Karpas-422 (cell line): ENCODE measurements around the gene ZNF644. TPM values are rescaled to one million over a fixed set of nuclear protein-coding genes. Genes with fewer than 3 reads are reported as not detected.

Experiments
- DNase-seq: peaks from one replicate; pipeline ENCODE4 v3.0.0-alpha.2; 2015
- H2AFZ ChIP-seq: fragments of 200-600 bp; sonication (generic); 2 replicates; pipeline ENCODE4 v1.6.1; 2014; ENCODE audit warnings: antibody characterized with exemption, low read length, mixed read lengths
- H3K27ac ChIP-seq: fragments of 200-600 bp; sonication (generic); 2 replicates; pipeline ENCODE4 v1.5.1; 2014; ENCODE audit warnings: mild to moderate bottlenecking, low read length, moderate library complexity
- H3K27me3 ChIP-seq: fragments of 200-600 bp; sonication (generic); 2 replicates; pipeline ENCODE4 v1.6.1; 2014; ENCODE audit warnings: low read length, mixed read lengths
- H3K36me3 ChIP-seq: fragments of 200-600 bp; sonication (generic); 2 replicates; pipeline ENCODE4 v1.6.1; 2014; ENCODE audit warnings: low read length, mixed read lengths; ENCODE audit not compliant: insufficient read depth
- H3K4me1 ChIP-seq: fragments of 200-600 bp; sonication (generic); 2 replicates; pipeline ENCODE4 v1.6.1; 2014; ENCODE audit warnings: mild to moderate bottlenecking, low read length, mixed read lengths
- H3K4me2 ChIP-seq: fragments of 200-600 bp; sonication (generic); 2 replicates; pipeline ENCODE4 v1.6.1; 2014; ENCODE audit warnings: low read length, low read depth, mild to moderate bottlenecking; ENCODE audit not compliant: poor library complexity, severe bottlenecking
- H3K4me3 ChIP-seq: fragments of 200-600 bp; sonication (generic); 2 replicates; pipeline ENCODE4 v1.5.1; 2014; ENCODE audit warnings: mild to moderate bottlenecking, antibody characterized with exemption, low read length, mixed read lengths
- H3K79me2 ChIP-seq: fragments of 200-600 bp; sonication (generic); 2 replicates; pipeline ENCODE4 v1.6.1; 2014; ENCODE audit warnings: mild to moderate bottlenecking, low read length, mixed read lengths
- H3K9ac ChIP-seq: fragments of 200-600 bp; sonication (generic); 2 replicates; pipeline ENCODE4 v1.6.0; 2014; ENCODE audit warnings: low read length
- H3K9me2 ChIP-seq: fragments of 200-600 bp; sonication (generic), shearing (Covaris generic); replicated peaks from 2 replicates; pipeline ENCODE4 v1.6.0; 2014; ENCODE audit warnings: mild to moderate bottlenecking, low read length, moderate library complexity; ENCODE audit not compliant: insufficient read depth
- H3K9me3 ChIP-seq: fragments of 300-700, 200-600 bp; sonication (generic); 2 replicates; pipeline ENCODE4 v1.6.1; 2014; ENCODE audit warnings: low read length, mixed read lengths
- H4K20me1 ChIP-seq: fragments of 200-600 bp; sonication (generic); 2 replicates; pipeline ENCODE4 v1.6.1; 2014; ENCODE audit warnings: mild to moderate bottlenecking, antibody characterized with exemption, low read length, low read depth; ENCODE audit not compliant: insufficient read depth
- total RNA-seq: library from RNA; depleted of rRNA; stranded (reverse); fragments of >200 nt; shearing (Covaris generic); gene quantifications from 2 replicates; pipeline ENCODE4 v1.2.3, GENCODE V29; 2014; ENCODE audit warnings: low replicate concordance

Gene ZNF644
- total RNA-seq, 1 experiment from 2014 or later = 93.5 TPM

DNA sequence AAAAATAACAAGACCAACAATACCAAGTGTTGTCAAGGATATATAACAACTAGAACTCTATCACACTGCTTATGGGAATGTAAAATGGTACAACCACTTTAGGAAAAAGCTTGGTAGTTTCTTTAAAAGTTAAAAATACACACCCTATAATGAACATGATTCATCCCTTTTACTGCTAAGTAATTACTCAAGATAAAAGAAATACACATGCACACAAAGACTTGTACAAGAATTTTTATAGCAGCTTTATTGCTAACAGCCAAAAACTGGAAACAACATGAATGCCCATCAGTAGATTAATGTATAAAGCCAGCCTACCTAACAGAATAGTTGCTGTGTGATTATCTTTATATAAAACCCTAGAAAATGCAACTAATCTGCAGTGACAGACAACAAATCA is 10.5 kb upstream of the ZNF644 start:
- no peak for DNase-seq
- Histone ChIP-seq H3K4me3 (no peak overlapping the region), H4K20me1 (no peaks in the 10 kb centered on the region), H3K9me3 (no peaks in the 10 kb centered on the region), H3K9me2 (no peaks in the 10 kb centered on the region), H3K27me3 (no peaks in the 10 kb centered on the region), H3K9ac (no peak overlapping the region), H3K36me3 (no peaks in the 10 kb centered on the region), H3K79me2 (no peaks in the 10 kb centered on the region), H3K4me2 (no peak overlapping the region), H3K27ac (no peak overlapping the region), H2AFZ (no peak overlapping the region), H3K4me1 (no peaks in the 10 kb centered on the region)

DNA sequence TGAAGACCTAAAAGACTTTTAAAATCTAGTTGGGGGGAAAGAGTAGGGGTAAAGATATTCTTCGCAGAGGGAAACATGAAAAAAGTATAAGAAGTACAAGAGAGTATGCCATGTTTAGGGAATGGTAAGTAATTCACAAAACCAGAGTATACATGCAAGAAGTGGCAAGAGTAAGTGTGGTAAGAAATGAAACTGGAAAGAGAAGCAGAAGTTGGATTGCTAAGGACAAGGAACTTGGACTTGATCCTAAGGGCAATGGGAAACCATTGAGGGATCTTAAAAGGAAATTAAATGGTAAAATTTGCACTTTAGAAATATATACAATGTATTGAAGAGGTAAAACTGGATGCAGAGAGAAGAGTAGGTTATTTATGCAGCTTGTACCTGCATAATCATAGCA is 9.2 kb upstream of the ZNF644 start:
- Histone ChIP-seq H3K27ac (no peak overlapping the region), H3K36me3 (no peaks in the 10 kb centered on the region), H3K27me3 (no peaks in the 10 kb centered on the region), H3K9me3 (no peaks in the 10 kb centered on the region), H2AFZ (no peak overlapping the region), H4K20me1 (no peaks in the 10 kb centered on the region), H3K4me2 (no peak overlapping the region), H3K9me2 (no peaks in the 10 kb centered on the region), H3K4me3 (no peak overlapping the region), H3K79me2 (no peaks in the 10 kb centered on the region), H3K9ac (no peak overlapping the region), H3K4me1 (no peaks in the 10 kb centered on the region)
- no peak for DNase-seq

DNA sequence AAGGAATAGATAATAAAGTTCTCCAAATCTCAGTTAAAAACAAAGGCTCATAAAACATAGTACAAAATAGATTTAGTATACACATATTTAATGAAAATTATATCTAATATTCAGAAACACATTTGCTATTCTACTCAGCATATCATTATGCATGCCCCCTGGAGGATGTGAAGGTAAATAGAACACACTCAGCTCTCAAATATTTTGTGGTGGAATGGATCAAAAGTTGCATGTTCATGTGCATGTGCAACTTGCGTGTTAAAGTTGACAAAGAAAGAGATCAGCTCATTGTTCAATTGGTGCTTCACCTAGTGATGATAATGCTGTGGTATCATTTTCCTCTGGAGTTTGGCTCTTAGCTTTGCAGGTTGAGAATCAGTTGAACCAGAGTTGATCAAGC is 4.9 kb upstream of the ZNF644 start:
- DNase-seq = no peak
- no peak overlapping the region for H3K27ac ChIP-seq
- H3K79me2 ChIP-seq = peaks cover 6% of the 10 kb centered on the region
- no peaks in the 10 kb centered on the region for H3K9me3 ChIP-seq
- H3K4me1 ChIP-seq = peaks cover 19% of the 10 kb centered on the region
- H3K27me3 ChIP-seq = no peaks in the 10 kb centered on the region
- no peak overlapping the region for H3K4me3 ChIP-seq
- H3K36me3 ChIP-seq = no peaks in the 10 kb centered on the region
- H2AFZ ChIP-seq = no peak overlapping the region
- H4K20me1 ChIP-seq = no peaks in the 10 kb centered on the region
- H3K9ac ChIP-seq = no peak overlapping the region
- H3K9me2 ChIP-seq = no peaks in the 10 kb centered on the region
- no peak overlapping the region for H3K4me2 ChIP-seq

DNA sequence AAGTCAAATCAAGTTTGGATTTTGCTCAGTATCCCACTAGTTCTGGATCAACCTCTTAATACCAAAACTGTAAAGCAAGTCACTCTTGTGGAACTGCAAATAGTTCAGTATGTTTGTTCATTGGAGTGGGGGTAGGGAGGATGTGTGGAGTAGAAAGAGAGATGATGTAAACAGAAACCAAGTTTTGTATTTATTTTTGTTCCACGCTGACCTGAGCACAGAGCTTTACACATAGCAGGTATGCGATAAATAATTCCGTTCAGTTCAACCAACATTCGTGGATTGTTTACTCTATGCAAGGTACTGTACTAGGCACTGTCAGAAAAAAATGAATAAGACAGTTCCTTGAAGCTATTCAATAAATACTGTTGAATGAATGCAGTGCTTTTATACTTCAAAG is 4.5 kb upstream of the ZNF644 start:
- no peak for DNase-seq
- Histone ChIP-seq H3K4me1 (peaks cover 19% of the 10 kb centered on the region), H3K9ac (no peak overlapping the region), H3K4me2 (no peak overlapping the region), H3K4me3 (no peak overlapping the region), H3K9me2 (no peaks in the 10 kb centered on the region), H3K36me3 (no peaks in the 10 kb centered on the region), H3K9me3 (no peaks in the 10 kb centered on the region), H2AFZ (no peak overlapping the region), H4K20me1 (no peaks in the 10 kb centered on the region), H3K27ac (no peak overlapping the region), H3K79me2 (peaks cover 8% of the 10 kb centered on the region), H3K27me3 (no peaks in the 10 kb centered on the region)

DNA sequence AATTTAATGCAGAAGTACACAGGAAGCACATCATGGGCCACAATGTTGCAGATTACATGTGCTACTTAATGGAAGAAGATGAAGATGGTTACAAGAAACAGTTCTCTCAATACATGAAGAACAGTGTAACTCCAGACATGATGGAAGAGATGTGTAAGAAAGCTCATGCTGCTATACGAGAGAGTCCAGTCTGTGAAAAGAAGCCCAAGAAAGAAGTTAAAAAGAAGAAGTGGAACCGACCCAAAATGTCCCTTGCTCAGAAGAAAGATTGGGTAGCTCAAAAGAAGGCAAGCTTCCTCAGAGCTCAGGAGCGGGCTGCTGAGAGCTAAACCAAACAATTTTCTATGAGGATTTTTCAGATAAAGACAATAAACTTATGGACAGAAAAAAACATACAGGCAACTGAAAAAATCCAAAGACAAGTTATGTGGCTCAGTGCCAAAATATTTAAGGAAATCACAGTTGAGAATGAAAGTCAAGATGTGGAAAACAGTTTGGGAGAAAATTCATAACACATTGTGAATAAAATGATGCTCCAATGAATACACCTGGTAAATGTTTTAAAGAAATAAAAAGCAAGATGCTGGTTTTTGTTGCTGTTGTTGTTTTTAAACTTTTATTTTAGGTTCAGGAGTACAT is 2.8 kb upstream of the ZNF644 start:
- H3K4me3 ChIP-seq = no peak overlapping the region
- no peaks in the 10 kb centered on the region for H3K9me2 ChIP-seq
- no peaks in the 10 kb centered on the region for H3K9me3 ChIP-seq
- no peak overlapping the region for H3K4me2 ChIP-seq
- peaks cover 7% of the 10 kb centered on the region; the same call in 1 of the 2 replicates for H4K20me1 ChIP-seq
- peaks cover 10% of the 10 kb centered on the region; the same call in 1 of the 2 replicates for H3K36me3 ChIP-seq
- H3K4me1 ChIP-seq = peaks cover 30% of the 10 kb centered on the region
- peak overlapping the region; percentile 26; the same call in 1 of the 2 replicates for H2AFZ ChIP-seq
- DNase-seq = peak; percentile 53
- H3K27ac ChIP-seq = no peak overlapping the region
- no peak overlapping the region for H3K9ac ChIP-seq
- H3K79me2 ChIP-seq = peaks cover 25% of the 10 kb centered on the region
- H3K27me3 ChIP-seq = no peaks in the 10 kb centered on the region

DNA sequence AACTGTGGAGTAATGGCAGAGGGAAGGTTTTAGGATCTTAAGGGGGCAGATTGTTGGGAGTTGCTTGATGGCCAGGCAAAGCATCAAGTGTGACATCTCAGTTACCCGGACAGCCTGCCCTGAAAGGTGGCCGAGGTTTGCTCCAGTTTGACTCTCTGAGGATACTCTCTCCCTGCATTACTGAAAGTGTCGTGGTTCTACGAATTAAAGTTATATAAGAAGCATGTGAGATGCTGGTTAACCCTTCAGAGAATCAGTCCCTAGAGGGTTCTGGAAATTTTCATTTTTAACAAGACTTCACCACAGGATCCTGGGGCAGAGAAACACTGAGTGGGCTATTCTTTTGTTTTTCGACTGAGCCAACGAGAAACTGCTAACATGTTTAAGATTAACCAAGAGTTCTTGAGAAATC is 689 bp upstream of the ZNF644 start:
- Histone ChIP-seq H3K79me2 (peaks cover 46% of the 10 kb centered on the region), H2AFZ (peak overlapping the region; percentile 90)

DNA sequence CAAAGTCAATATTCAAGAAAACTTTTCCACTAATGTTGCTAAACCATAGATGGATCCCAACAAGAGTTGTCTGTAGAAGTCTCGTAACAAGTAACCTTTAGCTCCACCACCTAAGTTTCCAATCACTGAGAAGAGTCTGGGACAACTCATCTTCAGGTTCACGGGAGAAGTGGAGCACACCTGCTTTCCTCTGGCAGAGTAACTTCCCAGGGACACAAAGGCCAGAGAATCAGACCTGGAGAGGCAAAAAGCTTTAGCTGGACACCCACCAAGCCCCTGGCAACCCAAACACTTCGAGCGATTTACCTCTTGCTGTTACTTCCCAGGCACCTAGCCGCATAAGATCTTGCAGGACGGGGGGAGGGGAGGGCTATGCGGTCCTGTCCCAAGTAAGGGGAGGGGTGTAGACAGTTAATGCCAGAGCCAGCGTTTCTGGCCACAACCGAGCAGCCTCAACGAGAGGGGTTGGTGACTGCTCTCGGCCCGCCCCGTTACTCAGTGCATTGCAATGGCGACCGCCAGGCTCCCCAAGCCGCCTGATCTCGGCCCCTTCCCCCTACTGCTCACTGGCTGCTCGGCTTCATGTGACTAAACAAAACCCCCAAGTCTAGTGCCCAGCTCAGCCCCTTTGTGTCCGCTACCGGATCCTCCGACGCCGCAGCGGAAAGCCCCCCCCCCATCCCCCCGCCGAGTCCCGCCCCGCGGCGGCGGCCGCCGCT is 709 bp downstream of the ZNF644 start:
- peak overlapping the region; percentile 92 for H3K27ac ChIP-seq
- peak overlapping the region; percentile 78 for H3K4me2 ChIP-seq
- peak overlapping the region; percentile 87 for H3K4me3 ChIP-seq
- no peak overlapping the region for H2AFZ ChIP-seq
- H3K9me2 ChIP-seq = no peaks in the 10 kb centered on the region
- peaks cover 7% of the 10 kb centered on the region; the same call in 1 of the 2 replicates for H4K20me1 ChIP-seq
- H3K9ac ChIP-seq = peak overlapping the region; percentile 97
- no peaks in the 10 kb centered on the region for H3K27me3 ChIP-seq
- no peaks in the 10 kb centered on the region for H3K9me3 ChIP-seq
- peaks cover 33% of the 10 kb centered on the region for H3K36me3 ChIP-seq
- DNase-seq = peak; percentile 85
- peaks cover 47% of the 10 kb centered on the region for H3K4me1 ChIP-seq
- peaks cover 60% of the 10 kb centered on the region for H3K79me2 ChIP-seq

More for the DNA sequence above, 689 bp upstream of the ZNF644 start:
- peak overlapping the region; percentile 97 for H3K9ac ChIP-seq
- no peaks in the 10 kb centered on the region for H3K27me3 ChIP-seq
- peaks cover 24% of the 10 kb centered on the region; the same call in 1 of the 2 replicates for H3K36me3 ChIP-seq
- peaks cover 44% of the 10 kb centered on the region for H3K4me1 ChIP-seq
- H3K9me3 ChIP-seq = no peaks in the 10 kb centered on the region
- peaks cover 7% of the 10 kb centered on the region; the same call in 1 of the 2 replicates for H4K20me1 ChIP-seq
- DNase-seq = no peak
- H3K4me3 ChIP-seq = peak overlapping the region; percentile 87
- H3K4me2 ChIP-seq = peak overlapping the region; percentile 83
- H3K9me2 ChIP-seq = no peaks in the 10 kb centered on the region
- H3K27ac ChIP-seq = peak overlapping the region; percentile 92

DNA sequence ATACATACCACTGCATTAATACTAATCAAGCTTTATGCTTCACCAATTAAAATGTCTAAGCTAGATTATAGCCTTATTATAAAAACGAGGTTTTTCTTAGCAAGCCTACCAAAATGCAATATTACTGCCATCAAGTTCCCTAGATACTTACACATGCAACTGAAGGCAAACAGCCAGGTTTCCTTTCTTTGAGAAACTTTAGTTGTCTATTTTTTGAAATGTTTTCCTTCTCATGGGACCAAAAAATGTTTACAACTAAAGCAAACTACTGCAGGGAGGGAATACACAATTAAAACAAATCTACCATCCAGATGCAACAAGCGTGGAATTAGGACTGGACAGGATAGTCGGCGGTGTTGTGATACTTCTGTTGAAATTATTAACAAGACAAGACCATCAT is 1.3 kb downstream of the ZNF644 start:
- Histone ChIP-seq H3K4me2 (peak overlapping the region; percentile 78), H3K79me2 (peaks cover 67% of the 10 kb centered on the region), H3K4me1 (peaks cover 50% of the 10 kb centered on the region), H3K4me3 (peak overlapping the region; percentile 87), H3K27ac (peak overlapping the region; percentile 92), H3K27me3 (no peaks in the 10 kb centered on the region), H3K9me2 (no peaks in the 10 kb centered on the region), H2AFZ (no peak overlapping the region), H3K36me3 (peaks cover 39% of the 10 kb centered on the region), H3K9me3 (no peaks in the 10 kb centered on the region), H3K9ac (peak overlapping the region; percentile 97), H4K20me1 (peaks cover 7% of the 10 kb centered on the region; the same call in 1 of the 2 replicates)
- no peak for DNase-seq
